NCI-H2227 (cell line): ENCODE measurements around the gene PER3.

Experiments
- DNase-seq: peaks from one replicate; lab custom pipeline; 2025; ENCODE audit not compliant: unreplicated experiment; lab: John Stamatoyannopoulos, UW

Gene PER3

DNA sequence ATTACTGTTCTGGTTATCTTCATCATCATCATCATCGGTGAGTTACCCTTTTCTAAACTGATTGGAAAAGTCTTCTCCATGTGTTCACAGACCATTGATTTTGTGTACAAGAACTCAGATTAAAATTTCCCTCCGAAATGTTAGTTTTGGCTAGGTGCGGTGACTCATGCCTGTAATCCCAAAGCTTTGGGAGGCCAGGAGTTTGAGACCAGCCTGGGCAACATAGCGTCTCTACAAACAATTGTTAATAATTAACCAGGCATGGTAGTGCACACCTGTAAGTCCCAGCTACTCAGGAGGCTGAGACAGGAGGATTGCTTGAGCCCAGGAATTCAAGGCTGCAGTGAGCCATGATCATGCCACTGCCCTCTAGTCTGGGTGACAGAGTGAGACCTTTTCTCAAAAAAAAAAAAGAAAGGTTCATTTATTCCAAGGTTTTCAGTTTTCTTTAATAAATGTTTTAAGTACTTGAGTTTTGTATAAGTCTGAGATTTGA is 5.9 kb upstream of the PER3 start:
- no peak for DNase-seq

DNA sequence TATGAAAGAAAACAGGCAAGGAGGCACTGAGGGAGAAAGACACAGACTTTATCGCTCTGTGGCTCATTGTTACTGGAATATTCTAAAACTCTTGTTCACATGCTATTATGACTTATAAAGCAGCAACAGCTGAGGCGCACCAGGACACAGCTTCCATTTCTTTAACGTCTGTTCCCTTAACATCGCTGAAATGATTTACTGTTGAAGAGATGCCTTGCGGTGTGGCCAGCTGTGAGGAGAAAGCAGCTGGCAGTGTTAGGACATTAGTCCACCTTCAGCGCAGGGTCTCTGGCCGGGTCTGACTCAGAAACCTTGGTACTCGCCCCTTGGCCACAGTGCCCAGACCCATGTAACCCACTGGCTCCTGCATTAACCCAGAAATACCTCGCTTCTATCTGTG is 3.1 kb upstream of the PER3 start:
- no peak for DNase-seq

DNA sequence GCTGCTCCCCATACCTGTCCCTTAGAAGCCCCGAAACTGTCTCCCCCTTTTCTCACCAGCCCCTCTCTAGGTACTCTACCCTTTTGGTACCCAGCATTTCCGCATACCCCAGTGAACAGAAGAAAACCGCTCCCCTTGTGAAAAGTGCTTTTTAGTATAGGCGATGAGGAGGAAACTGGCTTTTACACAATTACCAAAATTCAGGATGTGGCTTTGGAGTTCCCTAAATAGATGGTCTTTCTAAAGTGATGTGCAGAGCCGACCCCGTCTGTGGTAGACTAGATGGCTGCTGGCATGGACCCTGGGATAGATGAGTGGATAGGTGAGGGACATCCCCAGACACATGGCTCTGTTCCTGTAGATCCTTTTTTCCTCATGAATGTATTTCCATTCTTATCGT is 2.6 kb upstream of the PER3 start:
- no peak for DNase-seq

- DNase-seq, result no peak
Observed at GRCh38 chr1:7781923-7782495, 2.1 kb upstream of the PER3 start.

- DNase-seq, result peak; percentile 80
Observed at GRCh38 chr1:7783178-7783711, 846 bp upstream of the PER3 start.

DNA sequence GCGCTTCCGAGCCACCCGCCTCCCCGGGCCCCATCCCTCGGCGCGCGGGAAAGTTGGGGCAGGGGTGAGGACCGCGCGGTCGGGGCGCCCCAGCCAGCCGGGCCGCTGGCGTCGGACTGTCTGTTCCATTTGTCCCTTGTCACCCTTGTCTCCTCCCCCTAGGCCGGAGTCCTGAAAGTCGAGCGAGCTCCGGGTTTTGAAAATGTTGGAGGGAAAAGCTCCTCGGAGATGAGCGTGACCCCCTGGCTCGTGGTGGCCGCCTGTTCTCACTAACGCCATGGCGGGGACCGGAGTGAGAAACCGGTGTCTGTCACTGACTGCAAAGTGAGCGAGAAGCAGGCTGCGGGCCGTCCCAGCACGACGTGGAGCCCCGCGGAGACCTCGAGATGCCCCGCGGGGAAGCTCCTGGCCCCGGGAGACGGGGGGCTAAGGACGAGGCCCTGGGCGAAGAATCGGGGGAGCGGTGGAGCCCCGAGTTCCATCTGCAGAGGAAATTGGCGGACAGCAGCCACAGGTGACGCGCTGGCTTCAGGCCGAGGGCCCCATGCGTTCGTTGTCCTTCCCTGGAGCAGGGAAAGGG is 491 bp downstream of the PER3 start:
- DNase-seq, result peak; percentile 61

- no peak for DNase-seq
Observed at GRCh38 chr1:7785108-7785507, 1.0 kb downstream of the PER3 start.

GRCh38 chr1:7786795-7787194 is 2.7 kb downstream of the PER3 start:
- no peak for DNase-seq

- no peak for DNase-seq
Observed at GRCh38 chr1:7789828-7790227, 5.7 kb downstream of the PER3 start.

- DNase-seq, result peak; percentile 8
Observed at GRCh38 chr1:7791027-7791426, 6.9 kb downstream of the PER3 start.

GRCh38 chr1:7795406-7795805 is 11.3 kb downstream of the PER3 start:
- DNase-seq, result no peak

DNA sequence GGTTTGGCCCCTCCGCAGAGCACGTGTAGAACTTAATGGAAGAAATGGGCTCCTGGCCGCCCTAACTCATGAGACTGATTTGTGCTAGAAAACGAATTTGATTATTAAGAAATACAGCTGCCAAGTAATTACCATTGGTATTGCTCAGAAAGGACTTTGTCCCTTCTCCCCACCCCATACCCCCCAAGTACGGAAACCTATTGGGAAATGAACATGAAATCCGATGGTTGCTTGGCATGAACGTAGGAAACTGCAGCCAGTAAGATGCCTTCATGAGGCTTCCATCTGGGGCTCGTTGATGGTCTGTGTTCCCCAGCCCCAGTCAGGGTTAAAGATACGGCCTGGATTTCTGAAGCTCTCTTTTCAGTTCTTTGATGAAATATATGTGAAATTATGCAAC is 21.4 kb downstream of the PER3 start:
- DNase-seq, result no peak

- DNase-seq, result no peak
Observed at GRCh38 chr1:7808253-7808844, 24.3 kb downstream of the PER3 start.

DNA sequence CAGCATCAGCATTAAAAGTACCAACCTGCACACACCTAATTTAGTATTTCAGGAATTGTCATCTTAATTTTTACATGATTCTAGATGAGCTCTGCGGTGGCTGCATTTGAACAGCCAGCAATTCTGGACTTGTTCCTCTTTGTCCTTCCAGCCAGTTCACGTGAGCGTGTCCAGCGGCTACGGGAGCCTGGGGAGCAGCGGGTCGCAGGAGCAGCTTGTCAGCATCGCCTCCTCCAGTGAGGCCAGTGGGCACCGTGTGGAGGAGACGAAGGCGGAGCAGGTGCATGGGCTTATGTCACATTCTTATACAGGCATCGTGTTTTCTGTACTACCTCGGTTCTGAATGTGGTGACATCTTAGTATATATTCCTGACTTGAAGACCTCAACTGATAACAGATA is 25.7 kb downstream of the PER3 start:
- no peak for DNase-seq

DNA sequence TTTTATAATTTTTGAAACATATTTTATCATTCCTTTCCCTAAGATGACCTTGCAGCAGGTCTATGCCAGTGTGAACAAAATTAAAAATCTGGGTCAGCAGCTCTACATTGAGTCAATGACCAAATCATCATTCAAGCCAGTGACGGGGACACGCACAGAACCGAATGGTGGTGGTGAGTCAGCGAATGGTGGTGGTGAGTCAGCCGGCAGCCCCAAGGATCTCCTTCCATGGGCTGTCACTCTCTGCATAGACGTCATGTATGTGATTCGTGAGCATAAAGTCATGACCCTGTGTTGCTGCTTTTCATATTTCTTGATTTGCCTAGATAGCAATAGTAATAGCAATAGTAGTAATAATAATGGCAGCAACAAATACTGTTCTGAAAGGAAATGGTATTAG is 26.3 kb downstream of the PER3 start:
- DNase-seq, result no peak

GRCh38 chr1:7811476-7811875 is 27.4 kb downstream of the PER3 start:
- no peak for DNase-seq

- DNase-seq, result no peak
Observed at GRCh38 chr1:7813677-7814373, 29.7 kb downstream of the PER3 start.

DNA sequence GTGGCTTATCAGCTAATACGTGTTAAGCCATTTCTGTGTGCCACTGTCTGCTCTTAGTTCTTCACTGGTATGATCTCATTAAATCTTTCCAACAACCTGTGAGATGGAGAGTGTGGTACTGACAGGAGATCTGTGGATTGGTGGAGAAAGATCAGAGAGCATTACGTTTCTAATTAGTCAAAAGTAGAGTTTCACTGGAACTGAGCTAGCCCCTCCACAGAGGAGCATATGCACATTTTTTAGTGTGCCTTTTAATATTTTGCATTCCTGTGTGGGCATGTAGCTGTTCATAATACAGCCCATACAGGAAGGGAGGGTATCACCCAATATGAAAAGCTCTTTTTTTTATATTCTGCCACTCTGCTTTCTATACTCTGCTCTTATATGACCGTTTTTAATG is 37.2 kb downstream of the PER3 start:
- no peak for DNase-seq

GRCh38 chr1:7824701-7825100 is 40.6 kb downstream of the PER3 start:
- DNase-seq, result no peak

DNA sequence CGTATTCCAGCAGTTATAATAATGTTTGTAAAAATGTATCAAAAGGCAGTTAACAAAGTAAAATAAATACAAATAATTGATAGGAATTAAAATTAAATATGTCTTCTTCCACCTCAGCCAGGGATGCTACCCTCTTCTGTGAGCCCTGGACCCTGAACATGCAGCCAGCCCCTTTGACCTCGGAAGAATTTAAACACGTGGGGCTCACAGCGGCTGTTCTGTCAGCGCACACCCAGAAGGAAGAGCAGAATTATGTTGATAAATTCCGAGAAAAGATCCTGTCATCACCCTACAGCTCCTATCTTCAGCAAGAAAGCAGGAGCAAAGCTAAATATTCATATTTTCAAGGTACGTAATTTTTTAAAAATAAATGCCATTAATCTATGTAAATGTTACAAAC is 42.3 kb downstream of the PER3 start:
- DNase-seq, result no peak

DNA sequence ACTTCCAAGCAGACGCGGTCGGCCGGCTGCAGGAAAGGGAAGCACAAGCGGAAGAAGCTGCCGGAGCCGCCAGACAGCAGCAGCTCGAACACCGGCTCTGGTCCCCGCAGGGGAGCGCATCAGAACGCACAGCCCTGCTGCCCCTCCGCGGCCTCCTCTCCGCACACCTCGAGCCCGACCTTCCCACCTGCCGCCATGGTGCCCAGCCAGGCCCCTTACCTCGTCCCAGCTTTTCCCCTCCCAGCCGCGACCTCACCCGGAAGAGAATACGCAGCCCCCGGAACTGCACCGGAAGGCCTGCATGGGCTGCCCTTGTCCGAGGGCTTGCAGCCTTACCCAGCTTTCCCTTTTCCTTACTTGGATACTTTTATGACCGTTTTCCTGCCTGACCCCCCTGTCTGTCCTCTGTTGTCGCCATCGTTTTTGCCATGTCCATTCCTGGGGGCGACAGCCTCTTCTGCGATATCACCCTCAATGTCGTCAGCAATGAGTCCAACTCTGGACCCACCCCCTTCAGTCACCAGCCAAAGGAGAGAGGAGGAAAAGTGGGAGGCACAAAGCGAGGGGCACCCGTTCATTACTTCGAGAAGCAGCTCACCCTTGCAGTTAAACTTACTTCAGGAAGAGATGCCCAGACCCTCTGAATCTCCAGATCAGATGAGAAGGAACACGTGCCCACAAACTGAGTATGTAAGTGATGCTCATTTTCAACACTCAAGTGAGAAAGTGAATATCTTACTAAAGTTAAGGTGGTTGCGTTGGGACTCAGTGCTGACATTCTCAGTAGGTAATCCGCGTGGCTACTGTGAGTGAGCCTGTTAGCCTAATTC is 43.2 kb downstream of the PER3 start:
- no peak for DNase-seq
